HepG2 (cell line): ENCODE data around the gene ELANE. TPM values are rescaled to one million over a fixed set of nuclear protein-coding genes. Genes with fewer than 3 reads are reported as not detected.
A peak's percentile ranks its signal among the peaks of the same experiment; 100 is the strongest.

Source experiments
- ATAC-seq: fragments of 200-7000 bp; cut with Tn5 transposase; 3 replicates; pipeline ENCODE4 v1.9.1; 2020; ENCODE audit warnings: mild to moderate bottlenecking, moderate library complexity
- BruUV-seq: library from RNA; stranded (reverse); fragments of 400-500 nt; replicated peaks from 2 replicates; lab custom pipeline; 2021; lab: Mats Ljungman, UMichigan
- CTCF ChIA-PET: fragments of 300-600 bp; formaldehyde crosslinking; extraction: SDS; loops from one replicate; lab custom pipeline; 2021; ENCODE audit warnings: low total read pairs, inconsistent platforms, low intra/inter-chr PET ratio; lab: Yijun Ruan, JAX
- POLR2A ChIA-PET: fragments of 350-600 bp; sonication (Branson Sonifier 250); formaldehyde crosslinking; loops from one replicate; lab custom pipeline; 2020; ENCODE audit warnings: antibody characterized with exemption, inconsistent platforms; lab: Yijun Ruan, JAX
- DNase-seq: peaks from one replicate; pipeline ENCODE4 v3.0.0-alpha.2; 2015; ENCODE audit warnings: low spot score
- FAIRE-seq: peaks from 3 replicates; lab custom pipeline; 2011; peaks lifted over from hg19 to GRCh38; lab: Jason Lieb, UNC
- H2AFZ ChIP-seq: one replicate; pipeline ENCODE4 v1.6.1; 2011; ENCODE audit warnings: low read length, inconsistent platforms
- H3K27ac ChIP-seq: fragments of 300-600 bp; 3 replicates; pipeline ENCODE4 v1.8.0; 2011; ENCODE audit warnings: mixed run types, mild to moderate bottlenecking, mixed read lengths, low read length, inconsistent platforms; ENCODE audit not compliant: insufficient read depth; ENCODE audit errors: extremely low read length
- H3K27me3 ChIP-seq, 2 experiments: fragments of 200-600 bp in 1 of 2; 2 replicates in 1 of 2; 3 replicates in 1 of 2; pipeline versions ENCODE4 v1.6.0 to v1.8.0; 2011; ENCODE audit warnings: low read length in 2 of 2, mild to moderate bottlenecking in 2 of 2, moderate library complexity in 2 of 2, inconsistent platforms in 1 of 2; ENCODE audit not compliant: insufficient read depth in 2 of 2, control insufficient read depth in 1 of 2
- H3K36me3 ChIP-seq, 2 experiments: fragments of 200-600 bp in 1 of 2; replicated peaks in 1 of 2; 2 replicates in 1 of 2; 3 replicates in 1 of 2; pipeline versions ENCODE4 v1.5.1 to v1.8.0; 2011; ENCODE audit warnings: low read length in 2 of 2, inconsistent platforms in 1 of 2; ENCODE audit not compliant: insufficient read depth in 2 of 2, control insufficient read depth in 1 of 2
- H3K4me1 ChIP-seq: 2 replicates; pipeline ENCODE4 v1.5.1; 2012; ENCODE audit warnings: low read length, inconsistent platforms; ENCODE audit not compliant: insufficient read depth
- H3K4me2 ChIP-seq: 2 replicates; pipeline ENCODE4 v1.6.0; 2011; ENCODE audit warnings: low read depth, low read length, inconsistent platforms
- H3K4me3 ChIP-seq, 3 experiments: fragments of 200-600 bp in 1 of 3; sonication (generic), shearing (Covaris generic) in 1 of 3; replicated peaks in 1 of 3; 2 replicates each; pipeline ENCODE4 v1.5.1; 2011 to 2016; ENCODE audit warnings: low read length in 3 of 3, inconsistent platforms in 2 of 3, low read depth in 2 of 3, mild to moderate bottlenecking in 2 of 3, control low read depth in 1 of 3, mixed read lengths in 1 of 3; ENCODE audit not compliant: insufficient read depth in 1 of 3
- H3K79me2 ChIP-seq: one replicate; pipeline ENCODE4 v1.6.1; 2011; ENCODE audit warnings: low read length, inconsistent platforms; ENCODE audit not compliant: insufficient read depth
- H3K9ac ChIP-seq: 2 replicates; pipeline ENCODE4 v1.6.0; 2011; ENCODE audit warnings: mild to moderate bottlenecking, low read depth, low read length, inconsistent platforms; ENCODE audit not compliant: insufficient read depth
- H3K9me3 ChIP-seq: 2 replicates; pipeline ENCODE4 v1.5.1; 2012; ENCODE audit warnings: mild to moderate bottlenecking, low read length
- H4K20me1 ChIP-seq: 2 replicates; pipeline ENCODE4 v1.6.0; 2011; ENCODE audit warnings: inconsistent platforms, mild to moderate bottlenecking, low read length, moderate library complexity; ENCODE audit not compliant: insufficient read depth
- AGO1 ChIP-seq: fragments of 200-400 bp; formaldehyde crosslinking; IDR thresholded peaks from 2 replicates; pipeline ENCODE4 v1.6.1; 2017; ENCODE audit warnings: mild to moderate bottlenecking, low read depth, low read length, moderate library complexity; ENCODE audit not compliant: poor library complexity, severe bottlenecking
- AGO2 ChIP-seq: fragments of 200-400 bp; formaldehyde crosslinking; optimal IDR thresholded peaks from 2 replicates; pipeline ENCODE3; 2017; ENCODE audit warnings: mild to moderate bottlenecking, low read depth, low read length, moderate library complexity
- SALL2 ChIP-seq: sonication (generic); formaldehyde crosslinking; IDR thresholded peaks from 2 replicates; pipeline ENCODE4 v1.8.1; 2023; ENCODE audit warnings: mild to moderate bottlenecking, missing genetic modification reagents, inconsistent platforms
- ZBTB42 ChIP-seq: sonication (generic); formaldehyde crosslinking; IDR thresholded peaks from 2 replicates; pipeline ENCODE4 v1.5.0; 2020; ENCODE audit warnings: mild to moderate bottlenecking, missing genetic modification reagents
- WGBS: methylation state at CpG from one replicate; pipeline ENCODE4 v1.1.6; 2017; ENCODE audit warnings: low lambda C conversion rate; 5-methylcytosine and 5-hydroxymethylcytosine counted together
- in situ Hi-C: cut with HindIII; loops from 2 replicates; pipeline ENCODE4 v1.10.0; 2017; ENCODE audit warnings: low pct_unique_long_range_greater_than_20kb; ENCODE audit not compliant: extremely low pct_ligation_motif_present
- intact Hi-C: fragments of 100-400 bp; cut with micrococcal nuclease; formaldehyde crosslinking; loops from one replicate; pipeline ENCODE4 v1.10.0; 2022; ENCODE audit not compliant: unreplicated experiment
- polyA plus RNA-seq, 8 experiments: library from polyadenylated mRNA; depleted of rRNA in 3 of 8; stranded (reverse) in 7 of 8; unstranded in 1 of 8; fragments of >200 nt; fragmentation: Illumina TruSeq in 4 of 8; extraction: Trizol in 4 of 8; gene quantifications; 2 replicates each; pipeline versions ENCODE4 v1.2.1 to v1.2.3, GENCODE V29; 2011 to 2016; ENCODE audit warnings: low read depth in 4 of 8, missing spikeins in 1 of 8, mixed read lengths in 1 of 8; ENCODE audit not compliant: insufficient read depth in 1 of 8
- total RNA-seq, 5 experiments: library from RNA; depleted of rRNA; stranded (reverse); fragments of >200 nt; fragmentation: Illumina TruSeq; extraction: Trizol; gene quantifications; 2 replicates each; pipeline ENCODE4 v1.2.3, GENCODE V29; 2016; ENCODE audit warnings: low read depth in 1 of 5
- TF ChIP-seq, protein P1 (sequence below): sonication (generic); formaldehyde crosslinking; IDR thresholded peaks from 2 replicates; pipeline ENCODE4 v1.5.0; 2020; ENCODE audit warnings: mild to moderate bottlenecking, missing genetic modification reagents
- TF ChIP-seq, protein P2 (sequence below): sonication (generic); formaldehyde crosslinking; IDR thresholded peaks from 2 replicates; pipeline ENCODE4 v1.8.1; 2023; ENCODE audit warnings: mild to moderate bottlenecking, moderate library complexity, missing genetic modification reagents

ELANE gene
- total and polyA plus RNA-seq, 2 of the 13 experiments (the other 11 are each of a cell fraction or from before 2014, with no cell fraction given): not detected

- CTCF ChIA-PET: interaction anchor here (1.1 kb wide), 1 partner anchor 54 kb away, joined by 3 read pairs; the partner anchor contains the start of gene KISS1R
- Histone ChIP-seq H3K27ac (no peak overlapping the region), H3K9me3 (no peaks in the 10 kb centered on the region), H3K36me3 (peaks cover 2 to 8% of the 10 kb centered on the region in 2 experiments; a peak in 2 of 5 replicates), H3K4me1 (peaks cover 19% of the 10 kb centered on the region), H3K9ac (no peak overlapping the region), H2AFZ (no peak overlapping the region), H3K79me2 (no peaks in the 10 kb centered on the region), H4K20me1 (no peaks in the 10 kb centered on the region), H3K4me2 (no peak overlapping the region), H3K4me3 (no peak overlapping the region), H3K27me3 (no peaks in the 10 kb centered on the region)
- TF ChIP-seq ZBTB42 (CRISPR knock-in tag): no peak
- TF ChIP-seq, protein P1, sequence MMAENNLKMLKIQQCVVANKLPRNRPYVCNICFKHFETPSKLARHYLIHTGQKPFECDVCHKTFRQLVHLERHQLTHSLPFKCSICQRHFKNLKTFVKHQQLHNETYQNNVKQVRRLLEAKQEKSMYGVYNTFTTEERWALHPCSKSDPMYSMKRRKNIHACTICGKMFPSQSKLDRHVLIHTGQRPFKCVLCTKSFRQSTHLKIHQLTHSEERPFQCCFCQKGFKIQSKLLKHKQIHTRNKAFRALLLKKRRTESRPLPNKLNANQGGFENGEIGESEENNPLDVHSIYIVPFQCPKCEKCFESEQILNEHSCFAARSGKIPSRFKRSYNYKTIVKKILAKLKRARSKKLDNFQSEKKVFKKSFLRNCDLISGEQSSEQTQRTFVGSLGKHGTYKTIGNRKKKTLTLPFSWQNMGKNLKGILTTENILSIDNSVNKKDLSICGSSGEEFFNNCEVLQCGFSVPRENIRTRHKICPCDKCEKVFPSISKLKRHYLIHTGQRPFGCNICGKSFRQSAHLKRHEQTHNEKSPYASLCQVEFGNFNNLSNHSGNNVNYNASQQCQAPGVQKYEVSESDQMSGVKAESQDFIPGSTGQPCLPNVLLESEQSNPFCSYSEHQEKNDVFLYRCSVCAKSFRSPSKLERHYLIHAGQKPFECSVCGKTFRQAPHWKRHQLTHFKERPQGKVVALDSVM (CRISPR knock-in tag): peak; percentile 76
- TF ChIP-seq SALL2 (CRISPR knock-in tag): no peak
- POLR2A ChIA-PET: interaction anchor here (1.0 kb wide), 1 partner anchor 39 kb away, joined by 3 read pairs; no protein-coding TSS in a partner anchor
- FAIRE-seq: no peak
- in situ Hi-C loops: loop anchor here (5.0 to 10.0 kb wide), 2 partner anchors 54 to 122 kb away; partner anchors contain the start of genes KISS1R and WDR18
- ATAC-seq: no peak
- WGBS: 97% methylated on average over 7 of the region's 7 CpGs
- BruUV-seq: no TSS peak
- intact Hi-C loops: loop anchor here (2.0 kb wide), 1 partner anchor 54 kb away; the partner anchor contains the start of gene KISS1R
- no peak for DNase-seq
Observed at GRCh38 chr19:863315-863620, 11.2 kb downstream of the ELANE start.

DNA sequence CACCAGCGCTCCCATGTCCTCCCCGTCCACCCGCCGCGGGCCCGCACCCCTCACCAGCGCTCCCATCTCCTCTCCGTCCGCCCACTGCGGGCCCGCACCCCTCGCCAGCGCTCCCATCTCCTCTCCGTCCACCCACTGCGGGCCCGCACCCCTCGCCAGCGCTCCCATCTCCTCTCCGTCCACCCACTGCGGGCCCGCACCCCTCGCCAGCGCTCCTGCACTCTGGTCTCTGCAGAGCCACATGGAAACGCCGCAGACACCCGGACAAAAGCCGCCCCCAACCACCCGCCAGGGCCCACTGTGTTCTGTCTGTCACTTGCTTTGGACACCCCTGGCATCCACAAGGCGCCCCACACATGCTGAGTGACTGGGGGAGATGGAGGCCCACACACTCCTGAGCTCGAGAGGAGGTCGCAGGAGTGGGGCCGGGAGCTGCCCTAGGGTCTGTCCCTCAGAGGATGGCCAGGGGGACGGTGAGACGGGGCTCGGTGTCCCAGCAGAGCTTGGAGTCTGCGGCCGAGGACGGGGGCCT is 14.7 kb downstream of the ELANE start:
- CTCF ChIA-PET: no interaction called here
- no peak for FAIRE-seq

More for the DNA sequence above, 14.7 kb downstream of the ELANE start:
- no peaks in the 10 kb centered on the region for H3K27me3 ChIP-seq
- in situ Hi-C loops: loop anchor here (10.0 kb wide), 1 partner anchor 118 kb away; the partner anchor contains the start of gene WDR18
- no peaks in the 10 kb centered on the region for H3K79me2 ChIP-seq
- DNase-seq: no peak
- H3K36me3 ChIP-seq: peaks cover 3 to 12% of the 10 kb centered on the region in 2 experiments; a peak in 2 of 5 replicates
- ATAC-seq: no peak
- no peak overlapping the region for H3K27ac ChIP-seq
- H4K20me1 ChIP-seq: no peaks in the 10 kb centered on the region
- 87% methylated on average over 38 of the region's 38 CpGs for WGBS
- intact Hi-C loops: no loop called here
- no peaks in the 10 kb centered on the region for H3K4me1 ChIP-seq
- H3K4me2 ChIP-seq: no peak overlapping the region
- no peaks in the 10 kb centered on the region for H3K9me3 ChIP-seq
- TF ChIP-seq AGO2 (peak; percentile 93), AGO1 (peak; percentile 52)
- TF ChIP-seq, protein P2, sequence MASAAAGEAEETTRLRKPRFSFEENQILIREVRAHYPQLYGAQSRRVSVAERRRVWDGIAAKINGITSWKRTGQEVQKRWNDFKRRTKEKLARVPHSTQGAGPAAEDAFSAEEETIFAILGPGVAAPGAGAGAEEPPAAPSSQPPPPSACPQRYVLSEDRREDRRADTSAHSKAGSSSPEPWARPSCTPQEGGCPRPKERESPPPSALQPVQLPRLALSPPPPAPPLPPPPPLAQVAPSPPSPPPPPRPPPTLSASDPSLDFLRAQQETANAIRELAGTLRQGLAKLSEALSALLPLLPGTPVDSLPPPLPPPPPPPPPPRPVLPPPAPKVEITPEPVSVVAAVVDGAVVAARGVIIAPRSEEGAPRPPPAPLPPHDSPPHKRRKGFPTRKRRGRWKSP (CRISPR knock-in tag): no peak
- TF ChIP-seq, all 625 proteins: peak for 2
- Histone ChIP-seq H3K9ac (no peak overlapping the region), H2AFZ (no peak overlapping the region), H3K4me3 (no peak overlapping the region)
- POLR2A ChIA-PET: interaction anchor here (1.4 kb wide), 1 partner anchor 26 kb away, joined by 3 read pairs; the partner anchor contains the start of gene MED16
- BruUV-seq: no TSS peak
